Neural cell (in vitro differentiated cells): ENCODE measurements around the gene ARID1B.

Experiments used
- CTCF ChIP-seq: fragments of 450-650 bp; IDR thresholded peaks from 2 replicates; pipeline ENCODE4 v1.5.1; 2014; ENCODE audit warnings: antibody characterized with exemption, mild to moderate bottlenecking, moderate library complexity; ENCODE audit not compliant: poor library complexity, severe bottlenecking
- EZH2 ChIP-seq: fragments of 200-600, 300-800 bp; shearing (Covaris generic), sonication (generic); IDR thresholded peaks from 2 replicates; pipeline ENCODE4 v1.6.1; 2014; ENCODE audit warnings: antibody characterized with exemption, low read length, borderline replicate concordance, mild to moderate bottlenecking; ENCODE audit not compliant: insufficient read depth, poor library complexity, severe bottlenecking
- POLR2AphosphoS5 ChIP-seq: IDR thresholded peaks from 2 replicates; pipeline ENCODE4 v1.6.1; 2012

- TF ChIP-seq EZH2: no peak
- TF ChIP-seq CTCF: no peak
- TF ChIP-seq POLR2AphosphoS5: no peak
Observed at GRCh38 chr6:156852147-156852857, 75.1 kb downstream of the ARID1B start.
